Measurements from ENCODE around the gene BIRC5. TPM values are rescaled to one million over a fixed set of nuclear protein-coding genes. Genes with fewer than 3 reads are reported as not detected.

Gene BIRC5
- total RNA-seq, 2 donors from 2014 or later: 15.2 to 77.1 TPM

GRCh38 chr17:78241277-78242023 is 27.4 kb downstream of the BIRC5 start:
- no peak for TF ChIP-seq CTCF (IDR thresholded peaks at IDR 0.05)
- Histone ChIP-seq H3K9ac (ENCODE audit: low read depth in 2 of 2, low read length in 2 of 2) (no peak overlapping the region), H3K27ac (no peak overlapping the region), H3K36me3 (no peaks in the 10 kb centered on the region), H3K4me3 (no peak overlapping the region), H3K27me3 (no peaks in the 10 kb centered on the region), H3K4me1 (no peaks in the 10 kb centered on the region), H3K9me3 (no peaks in the 10 kb centered on the region)
- no peak for DNase-seq
- intact Hi-C loops (cut with DNase I): no loop called here

- Histone ChIP-seq H3K27ac (no peak overlapping the region), H3K4me3 (no peak overlapping the region), H3K36me3 (no peaks in the 10 kb centered on the region), H3K27me3 (no peaks in the 10 kb centered on the region), H3K9me3 (no peaks in the 10 kb centered on the region), H3K4me1 (no peaks in the 10 kb centered on the region), H3K9ac (ENCODE audit: low read depth in 2 of 2, low read length in 2 of 2) (no peak overlapping the region)
- TF ChIP-seq CTCF (IDR thresholded peaks at IDR 0.05): no peak
- intact Hi-C loops (cut with DNase I): no loop called here
- no peak for DNase-seq
Measured at GRCh38 chr17:78242024-78242742, 28.1 kb downstream of the BIRC5 start.

- no peaks in the 10 kb centered on the region for H3K9me3 ChIP-seq
- H3K4me1 ChIP-seq: peaks cover 12% of the 10 kb centered on the region
- no peak overlapping the region for H3K4me3 ChIP-seq
- intact Hi-C loops (cut with DNase I): no loop called here
- H3K27ac ChIP-seq: no peak overlapping the region
- H3K36me3 ChIP-seq: no peaks in the 10 kb centered on the region
- DNase-seq: no peak
- no peak for TF ChIP-seq CTCF (IDR thresholded peaks at IDR 0.05)
- H3K9ac ChIP-seq (ENCODE audit: low read depth in 2 of 2, low read length in 2 of 2): no peak overlapping the region
- H3K27me3 ChIP-seq: no peaks in the 10 kb centered on the region
Measured at GRCh38 chr17:78247304-78247703, 33.3 kb downstream of the BIRC5 start.

GRCh38 chr17:78248051-78248914 is 34.2 kb downstream of the BIRC5 start:
- no peak for DNase-seq
- no peaks in the 10 kb centered on the region for H3K9me3 ChIP-seq
- H3K27ac ChIP-seq: no peak overlapping the region
- intact Hi-C loops (cut with DNase I): no loop called here
- no peak overlapping the region for H3K9ac ChIP-seq (ENCODE audit: low read depth in 2 of 2, low read length in 2 of 2)
- no peaks in the 10 kb centered on the region for H3K36me3 ChIP-seq
- peaks cover 12% of the 10 kb centered on the region for H3K4me1 ChIP-seq
- H3K4me3 ChIP-seq: no peak overlapping the region
- no peaks in the 10 kb centered on the region for H3K27me3 ChIP-seq
- no peak for TF ChIP-seq CTCF (IDR thresholded peaks at IDR 0.05)

- H3K27me3 ChIP-seq: no peaks in the 10 kb centered on the region
- H3K27ac ChIP-seq: no peak overlapping the region
- H3K36me3 ChIP-seq: no peaks in the 10 kb centered on the region
- no peaks in the 10 kb centered on the region for H3K9me3 ChIP-seq
- TF ChIP-seq CTCF (IDR thresholded peaks at IDR 0.05): no peak
- H3K9ac ChIP-seq (ENCODE audit: low read depth in 2 of 2, low read length in 2 of 2): no peak overlapping the region
- H3K4me1 ChIP-seq: peaks cover 12% of the 10 kb centered on the region
- no peak overlapping the region for H3K4me3 ChIP-seq
- no peak for DNase-seq
- intact Hi-C loops (cut with DNase I): no loop called here
Measured at GRCh38 chr17:78249074-78249817, 35.2 kb downstream of the BIRC5 start.

Measured in colonic mucosa (tissue), 4 donors.